Esophagus muscularis mucosa (tissue), 4 donors: Measurements from ENCODE around the gene CNIH2. TPM values are rescaled to one million over a fixed set of nuclear protein-coding genes. Genes with fewer than 3 reads are reported as not detected.

Experiments used
- DNase-seq: peaks from one replicate; pipeline ENCODE4 v3.0.0-alpha.2; 2017; ENCODE audit errors: extremely low spot score
- H3K27ac ChIP-seq, 4 donors: fragments of 200-600 bp; sonication (generic); replicated peaks in 1 of 4; 1 replicate in 3 of 4; 2 replicates in 1 of 4; pipeline ENCODE4 v1.5.1; 2016 to 2019; ENCODE audit warnings: mild to moderate bottlenecking in 1 of 4
- H3K27me3 ChIP-seq, 4 donors: fragments of 200-600 bp; sonication (generic); one replicate each; pipeline versions ENCODE4 v1.5.1 to v1.6.0; 2016 to 2019
- H3K36me3 ChIP-seq, 4 donors: fragments of 200-600 bp; sonication (generic); one replicate each; pipeline ENCODE4 v1.5.1; 2016 to 2019
- H3K4me1 ChIP-seq, 4 donors: fragments of 200-600 bp; sonication (generic); one replicate each; pipeline ENCODE4 v1.5.1; 2016 to 2019
- H3K4me3 ChIP-seq, 4 donors: fragments of 200-600 bp; sonication (generic); 1 replicate in 2 of 4; 2 replicates in 2 of 4; pipeline ENCODE4 v1.5.1; 2016 to 2019; ENCODE audit warnings: mild to moderate bottlenecking in 4 of 4, moderate library complexity in 1 of 4
- H3K9me3 ChIP-seq, 4 donors: fragments of 200-600 bp; sonication (generic); 1 replicate in 3 of 4; 2 replicates in 1 of 4; pipeline ENCODE4 v1.5.1; 2016 to 2019
- EP300 ChIP-seq: sonication (generic); formaldehyde crosslinking; IDR thresholded peaks from one replicate; pipeline ENCODE4 v1.6.1; 2017; ENCODE audit warnings: antibody characterized with exemption
- POLR2A ChIP-seq: fragments of 450-650 bp; IDR thresholded peaks from one replicate; pipeline ENCODE4 v1.6.1; 2017; ENCODE audit warnings: antibody characterized with exemption, moderate library complexity, mild to moderate bottlenecking, low read depth
- POLR2AphosphoS5 ChIP-seq, 2 donors: sonication (generic); formaldehyde crosslinking; IDR thresholded peaks; one replicate each; pipeline ENCODE4 v1.6.1; 2017; ENCODE audit warnings: antibody characterized with exemption in 2 of 2
- WGBS: methylation state at CpG from one replicate; pipeline ENCODE4 v1.1.5; 2018; 5-methylcytosine and 5-hydroxymethylcytosine counted together
- intact Hi-C: fragments of 100-400 bp; cut with DNase I; formaldehyde crosslinking; loops from one replicate; pipeline ENCODE4 v1.15.1; 2023
- total RNA-seq, 4 donors: library from RNA; depleted of rRNA; stranded (reverse); fragments of >200 nt; gene quantifications; one replicate each; pipeline versions ENCODE4 v1.1.0 to v1.2.1, GENCODE V29; 2016
- TF ChIP-seq, protein P1 (sequence below), 3 experiments: fragments of 200-600 bp in 2 of 3; fragments of 450-650 bp in 1 of 3; sonication (generic) in 2 of 3; IDR thresholded peaks; one replicate each; pipeline ENCODE4 v1.5.1; 2017 to 2019; ENCODE audit warnings: antibody characterized with exemption in 3 of 3, mild to moderate bottlenecking in 2 of 3, moderate library complexity in 1 of 3

Gene CNIH2
- total RNA-seq, 4 donors from 2014 or later: 0.40 TPM; not detected in 3

DNA sequence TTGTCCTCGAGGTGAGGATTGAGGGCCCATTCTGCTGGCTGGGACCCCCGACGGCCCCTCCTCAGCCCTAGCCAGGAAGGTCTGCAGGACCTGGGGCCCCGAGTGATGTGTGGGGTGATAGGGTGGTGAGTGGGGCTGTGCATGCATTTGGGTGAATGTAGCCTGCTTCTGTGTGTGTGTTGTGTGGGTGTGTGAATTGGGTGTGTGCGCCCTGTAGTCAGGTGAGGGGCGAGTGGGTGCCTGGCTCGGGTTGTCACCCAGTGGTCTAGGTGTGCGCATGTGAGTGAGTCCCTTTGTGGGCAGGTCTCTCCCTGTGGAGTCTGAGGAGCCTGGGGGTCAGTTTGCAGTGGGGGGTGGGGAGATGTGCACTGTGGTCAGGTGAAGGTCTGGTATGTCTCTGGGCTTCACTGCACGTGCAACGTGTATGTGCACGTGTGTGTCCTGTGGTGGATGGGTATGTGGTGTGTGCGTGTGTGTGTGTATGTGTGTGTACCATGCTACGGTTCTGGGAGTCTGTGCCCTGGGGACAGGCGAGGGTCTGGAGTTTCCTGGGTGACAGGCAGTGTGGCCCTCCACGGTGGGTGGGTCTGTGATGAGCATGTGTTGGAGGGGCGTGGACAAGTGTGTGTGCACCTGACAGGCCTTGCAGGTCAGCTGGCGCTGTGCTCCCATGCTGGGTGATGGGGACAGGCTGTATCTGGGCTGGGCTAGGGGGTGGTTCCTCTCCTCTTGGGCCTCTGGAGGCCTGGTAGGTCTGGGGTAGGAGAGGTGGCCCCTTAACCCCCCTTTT, 14.8 kb downstream of the CNIH2 start:
- Histone ChIP-seq H3K9me3 (no peaks in the 10 kb centered on the region), H3K4me3 (peak overlapping the region in 2 of 4 donors; percentile 53 to 63), H3K27ac (no peak overlapping the region), H3K36me3 (no peaks in the 10 kb centered on the region), H3K4me1 (peaks cover 20 to 34% (median 30%) of the 10 kb centered on the region in 4 donors), H3K27me3 (peaks cover 2 to 64% (median 20%) of the 10 kb centered on the region in 4 donors)
- intact Hi-C loops: no loop called here
- 65% methylated on average over 13 of the region's 17 CpGs for WGBS
- DNase-seq: no peak
- TF ChIP-seq POLR2A (no peak), EP300 (no peak), POLR2AphosphoS5 (IDR thresholded peaks at IDR 0.05) (no peak)
- TF ChIP-seq, protein P1, sequence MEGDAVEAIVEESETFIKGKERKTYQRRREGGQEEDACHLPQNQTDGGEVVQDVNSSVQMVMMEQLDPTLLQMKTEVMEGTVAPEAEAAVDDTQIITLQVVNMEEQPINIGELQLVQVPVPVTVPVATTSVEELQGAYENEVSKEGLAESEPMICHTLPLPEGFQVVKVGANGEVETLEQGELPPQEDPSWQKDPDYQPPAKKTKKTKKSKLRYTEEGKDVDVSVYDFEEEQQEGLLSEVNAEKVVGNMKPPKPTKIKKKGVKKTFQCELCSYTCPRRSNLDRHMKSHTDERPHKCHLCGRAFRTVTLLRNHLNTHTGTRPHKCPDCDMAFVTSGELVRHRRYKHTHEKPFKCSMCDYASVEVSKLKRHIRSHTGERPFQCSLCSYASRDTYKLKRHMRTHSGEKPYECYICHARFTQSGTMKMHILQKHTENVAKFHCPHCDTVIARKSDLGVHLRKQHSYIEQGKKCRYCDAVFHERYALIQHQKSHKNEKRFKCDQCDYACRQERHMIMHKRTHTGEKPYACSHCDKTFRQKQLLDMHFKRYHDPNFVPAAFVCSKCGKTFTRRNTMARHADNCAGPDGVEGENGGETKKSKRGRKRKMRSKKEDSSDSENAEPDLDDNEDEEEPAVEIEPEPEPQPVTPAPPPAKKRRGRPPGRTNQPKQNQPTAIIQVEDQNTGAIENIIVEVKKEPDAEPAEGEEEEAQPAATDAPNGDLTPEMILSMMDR (IDR thresholded peaks at IDR 0.05): no peak

GRCh38 chr11:66293352-66293751, 15.4 kb downstream of the CNIH2 start:
- no peak overlapping the region for H3K27ac ChIP-seq
- H3K9me3 ChIP-seq: no peaks in the 10 kb centered on the region
- H3K36me3 ChIP-seq: no peaks in the 10 kb centered on the region
- peaks cover 13 to 28% (median 24%) of the 10 kb centered on the region in 4 donors for H3K4me1 ChIP-seq
- no peak for TF ChIP-seq EP300
- TF ChIP-seq, protein P1 (IDR thresholded peaks at IDR 0.05): no peak
- TF ChIP-seq POLR2A: no peak
- no peak for TF ChIP-seq POLR2AphosphoS5 (IDR thresholded peaks at IDR 0.05)
- H3K27me3 ChIP-seq: peaks cover 2 to 70% (median 20%) of the 10 kb centered on the region in 4 donors
- H3K4me3 ChIP-seq: no peak overlapping the region
- intact Hi-C loops: no loop called here
- 79% methylated on average over 4 of the region's 4 CpGs for WGBS
- DNase-seq: no peak

DNA sequence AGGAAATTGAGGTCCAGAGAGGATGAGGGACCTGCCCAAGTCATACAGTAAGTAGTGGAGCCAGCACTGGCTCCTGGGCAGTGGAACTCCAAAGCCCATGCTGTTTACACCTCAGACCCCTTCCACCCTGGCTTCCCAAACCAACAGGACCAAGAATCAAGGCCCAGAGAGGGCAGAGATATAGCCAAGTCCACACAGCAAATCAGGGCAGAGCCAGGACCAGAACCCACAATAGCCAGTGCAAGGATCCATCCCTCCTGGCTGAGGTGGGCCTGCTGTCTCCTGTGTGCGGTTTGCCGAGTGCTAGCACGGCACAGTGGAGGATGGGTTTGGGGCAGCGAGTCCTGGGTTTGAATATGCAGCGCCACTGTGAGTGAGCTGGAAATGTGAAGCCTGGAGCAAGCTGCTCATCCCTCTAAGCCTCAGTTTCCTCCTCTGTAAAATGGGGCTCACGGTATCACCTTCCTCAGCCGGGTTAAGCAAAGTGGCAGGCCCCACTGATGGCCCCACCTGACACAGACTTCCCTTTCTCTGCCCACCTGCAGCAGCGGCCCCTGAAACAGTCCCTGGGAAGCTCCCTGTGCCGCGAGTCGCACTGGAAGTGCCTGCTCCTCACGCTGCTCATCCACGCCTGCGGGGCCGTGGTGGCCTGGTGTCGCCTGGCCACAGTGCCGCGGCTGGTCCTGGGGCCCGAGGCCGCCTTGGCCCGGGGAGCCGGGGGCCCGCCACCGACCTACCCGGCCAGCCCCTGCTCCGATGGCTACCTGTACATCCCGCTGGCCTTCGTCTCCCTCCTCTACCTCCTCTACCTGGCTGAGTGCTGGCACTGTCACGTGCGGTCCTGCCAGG, 16.0 kb downstream of the CNIH2 start:
- peaks cover 2 to 71% (median 20%) of the 10 kb centered on the region in 4 donors for H3K27me3 ChIP-seq
- H3K27ac ChIP-seq: no peak overlapping the region
- H3K36me3 ChIP-seq: no peaks in the 10 kb centered on the region
- intact Hi-C loops: no loop called here
- no peak for DNase-seq
- TF ChIP-seq EP300 (no peak), POLR2A (no peak), POLR2AphosphoS5 (IDR thresholded peaks at IDR 0.05) (no peak)
- TF ChIP-seq, protein P1 (IDR thresholded peaks at IDR 0.05): no peak
- H3K4me1 ChIP-seq: peaks cover 12 to 25% (median 23%) of the 10 kb centered on the region in 4 donors
- WGBS: 74% methylated on average over 15 of the region's 30 CpGs
- no peaks in the 10 kb centered on the region for H3K9me3 ChIP-seq
- H3K4me3 ChIP-seq: no peak overlapping the region

DNA sequence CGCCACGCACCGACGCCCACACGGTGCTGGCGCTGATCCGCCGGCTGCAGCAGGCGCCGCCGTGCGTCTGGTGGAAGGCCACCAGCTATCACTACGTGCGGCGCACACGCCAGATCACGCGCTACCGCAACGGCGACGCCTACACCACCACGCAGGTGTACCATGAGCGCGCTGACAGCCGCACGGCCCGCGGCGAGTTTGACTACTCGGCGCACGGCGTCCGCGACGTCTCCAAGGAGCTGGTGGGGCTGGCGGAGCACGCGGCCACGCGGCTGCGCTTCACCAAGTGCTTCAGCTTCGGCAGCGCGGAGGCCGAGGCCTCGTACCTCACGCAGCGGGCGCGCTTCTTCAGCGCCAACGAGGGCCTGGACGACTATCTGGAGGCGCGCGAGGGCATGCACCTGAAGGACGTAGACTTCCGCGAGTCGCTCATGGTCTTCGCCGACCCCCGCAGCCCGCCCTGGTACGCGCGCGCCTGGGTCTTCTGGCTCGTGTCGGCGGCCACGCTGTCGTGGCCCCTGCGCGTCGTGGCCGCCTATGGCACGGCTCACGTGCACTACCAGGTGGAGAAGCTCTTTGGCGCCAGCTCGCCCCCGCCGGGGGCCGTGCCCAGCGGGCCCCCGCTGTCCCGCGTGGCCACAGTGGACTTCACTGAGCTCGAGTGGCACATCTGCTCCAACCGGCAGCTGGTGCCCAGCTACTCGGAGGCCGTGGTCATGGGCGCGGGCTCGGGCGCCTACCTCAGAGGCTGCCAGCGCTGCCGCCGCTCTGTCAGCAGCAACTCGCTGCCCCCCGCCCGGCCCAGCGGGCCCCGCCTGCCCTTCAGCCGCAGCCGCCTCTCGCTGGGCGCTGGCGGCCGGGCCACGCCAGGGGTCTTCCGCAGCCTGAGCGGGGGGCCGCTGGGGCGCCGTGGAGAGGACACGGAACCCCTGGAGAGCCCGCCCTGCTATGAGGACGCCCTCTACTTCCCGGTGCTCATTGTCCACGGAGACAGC, 16.9 kb downstream of the CNIH2 start:
- Histone ChIP-seq H3K36me3 (no peaks in the 10 kb centered on the region), H3K27me3 (peaks cover 2 to 71% (median 20%) of the 10 kb centered on the region in 4 donors), H3K4me1 (peaks cover 8 to 19% (median 16%) of the 10 kb centered on the region in 4 donors), H3K9me3 (no peaks in the 10 kb centered on the region), H3K27ac (no peak overlapping the region), H3K4me3 (no peak overlapping the region)
- TF ChIP-seq POLR2A (no peak), EP300 (no peak), POLR2AphosphoS5 (IDR thresholded peaks at IDR 0.05) (no peak)
- TF ChIP-seq, protein P1 (IDR thresholded peaks at IDR 0.05): no peak
- 75% methylated on average over 70 of the region's 123 CpGs for WGBS
- intact Hi-C loops: no loop called here
- DNase-seq: no peak
